ENCODE results near the gene PYCR2. TPM values are rescaled to one million over a fixed set of nuclear protein-coding genes. Genes with fewer than 3 reads are reported as not detected.
"Not testable (repeated sequence)": the region's sequence is repeated elsewhere in the genome, so short reads cannot be mapped to it uniquely, and the experiment has no call there.

Gene PYCR2
- total RNA-seq, 1 donor from 2014 or later: 44.5 TPM

DNA sequence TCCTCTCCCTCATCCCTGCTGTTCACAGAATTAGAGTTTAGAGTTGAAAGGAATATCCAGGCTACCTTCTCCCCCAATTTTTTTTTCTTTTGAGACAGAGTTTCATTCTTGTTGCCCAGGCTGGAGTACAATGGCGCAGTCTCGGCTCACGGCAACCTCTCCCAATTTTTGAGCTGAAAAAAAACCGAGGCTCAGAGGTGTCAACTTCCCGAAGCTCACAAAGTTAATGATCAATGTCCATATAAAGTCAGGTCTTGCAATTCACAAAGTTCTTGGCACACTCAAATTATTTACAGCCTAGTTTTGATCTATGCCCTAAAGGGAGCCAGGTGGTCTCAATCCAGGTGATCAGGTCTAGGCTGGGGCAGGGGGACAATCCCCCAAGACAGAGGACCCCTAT lies 34.3 kb downstream of the PYCR2 start:
- Mint-ChIP-seq H3K27me3 (ENCODE audit: unreplicated experiment) (peaks cover 4% of the 10 kb centered on the region), H3K4me3 (ENCODE audit: unreplicated experiment) (no peak overlapping the region), H3K36me3 (ENCODE audit: low read depth, unreplicated experiment) (no peaks in the 10 kb centered on the region), H3K27ac (ENCODE audit: unreplicated experiment) (peak overlapping the region; percentile 20), H3K4me1 (ENCODE audit: unreplicated experiment) (no peaks in the 10 kb centered on the region), H3K9me3 (ENCODE audit: unreplicated experiment) (no peaks in the 10 kb centered on the region)
- DNase-seq (ENCODE audit: low spot score): no peak
- no peak for TF ChIP-seq CTCF (IDR thresholded peaks at IDR 0.05; ENCODE audit: unreplicated experiment)

- no peak for DNase-seq (ENCODE audit: low spot score)
- Mint-ChIP-seq H3K36me3 (ENCODE audit: low read depth, unreplicated experiment) (no peaks in the 10 kb centered on the region), H3K27me3 (ENCODE audit: unreplicated experiment) (peaks cover 4% of the 10 kb centered on the region), H3K9me3 (ENCODE audit: unreplicated experiment) (no peaks in the 10 kb centered on the region), H3K4me1 (ENCODE audit: unreplicated experiment) (peaks cover under 1% of the 10 kb centered on the region), H3K27ac (ENCODE audit: unreplicated experiment) (peak within 1 kb of the TSS; percentile 20), H3K4me3 (ENCODE audit: unreplicated experiment) (peak within 1 kb of the TSS; percentile 56)
- TF ChIP-seq CTCF (IDR thresholded peaks at IDR 0.05; ENCODE audit: unreplicated experiment): no peak
These were observed 35.0 kb downstream of the PYCR2 start, which contains the start of gene LEFTY1 for GRCh38 chr1:225888898-225889601. LEFTY1 (minus strand) TSS chr1:225889146; CDS start chr1:225889066, 80 bp downstream.

GRCh38 chr1:225888289-225888897 lies 35.7 kb downstream of the PYCR2 start:
- no peak for DNase-seq (ENCODE audit: low spot score)
- no peak for TF ChIP-seq CTCF (IDR thresholded peaks at IDR 0.05; ENCODE audit: unreplicated experiment)
- Mint-ChIP-seq H3K27ac (ENCODE audit: unreplicated experiment) (no peak overlapping the region), H3K36me3 (ENCODE audit: low read depth, unreplicated experiment) (no peaks in the 10 kb centered on the region), H3K27me3 (ENCODE audit: unreplicated experiment) (peaks cover 6% of the 10 kb centered on the region), H3K4me3 (ENCODE audit: unreplicated experiment) (peak overlapping the region; percentile 56), H3K9me3 (ENCODE audit: unreplicated experiment) (no peaks in the 10 kb centered on the region), H3K4me1 (ENCODE audit: unreplicated experiment) (peaks cover 2% of the 10 kb centered on the region)

DNA sequence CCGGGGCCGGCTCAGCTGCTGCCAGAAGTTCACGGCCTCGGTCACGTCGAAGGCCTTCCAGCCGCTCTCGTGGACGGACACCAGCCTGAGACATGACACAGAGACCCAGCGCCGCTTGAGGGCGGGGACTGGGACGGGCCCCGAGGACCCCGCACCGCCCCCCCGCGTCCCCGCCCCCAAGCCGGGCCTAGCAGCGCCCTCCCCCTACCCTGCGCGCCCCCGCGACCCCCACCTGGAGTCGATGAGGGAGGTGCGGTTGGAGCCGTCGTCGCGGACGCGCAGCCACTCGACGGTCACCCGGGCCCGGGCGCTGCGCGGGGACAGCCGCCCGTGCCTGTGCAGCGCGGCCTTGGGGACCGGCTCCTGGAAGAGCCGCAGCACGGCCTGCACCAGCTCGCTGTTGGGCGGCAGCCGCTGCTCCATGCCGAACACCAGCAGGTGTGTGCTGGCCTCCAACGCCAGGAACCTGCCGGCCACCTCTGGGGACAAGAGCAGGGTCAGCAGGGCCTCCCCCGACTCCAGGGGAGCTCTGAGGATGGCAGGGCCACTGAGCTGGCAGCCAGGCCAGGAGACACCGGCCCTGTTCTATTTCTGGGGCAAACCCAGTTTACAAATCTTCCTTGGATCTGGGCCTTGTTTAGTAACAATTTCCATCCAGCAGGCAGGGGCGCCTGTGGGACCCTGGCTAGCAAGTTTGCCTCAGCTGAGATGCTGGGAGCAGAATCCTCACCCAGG lies 36.3 kb downstream of the PYCR2 start:
- DNase-seq (ENCODE audit: low spot score); H3K9me3 Mint-ChIP-seq (ENCODE audit: unreplicated experiment); H3K36me3 Mint-ChIP-seq (ENCODE audit: low read depth, unreplicated experiment); H3K27ac Mint-ChIP-seq (ENCODE audit: unreplicated experiment); H3K27me3 Mint-ChIP-seq (ENCODE audit: unreplicated experiment); H3K4me1 Mint-ChIP-seq (ENCODE audit: unreplicated experiment): not testable (repeated sequence)
- H3K4me3 Mint-ChIP-seq (ENCODE audit: unreplicated experiment): peak overlapping the region; percentile 56

- Mint-ChIP-seq H3K4me3 (ENCODE audit: unreplicated experiment) (no peak overlapping the region), H3K27me3 (ENCODE audit: unreplicated experiment) (peaks cover 9% of the 10 kb centered on the region), H3K27ac (ENCODE audit: unreplicated experiment) (no peak overlapping the region), H3K9me3 (ENCODE audit: unreplicated experiment) (no peaks in the 10 kb centered on the region), H3K36me3 (ENCODE audit: low read depth, unreplicated experiment) (no peaks in the 10 kb centered on the region), H3K4me1 (ENCODE audit: unreplicated experiment) (peaks cover 2% of the 10 kb centered on the region)
- TF ChIP-seq CTCF (IDR thresholded peaks at IDR 0.05; ENCODE audit: unreplicated experiment): no peak
- DNase-seq (ENCODE audit: low spot score): no peak
These were observed 37.1 kb downstream of the PYCR2 start for GRCh38 chr1:225887030-225887314.

Measured in endothelial cell (in vitro differentiated cells).